Hepatocyte (in vitro differentiated cells): ENCODE results near the gene COTL1.

Experiments used
- EZH2 ChIP-seq: fragments of 200-600 bp; sonication (generic); IDR thresholded peaks from 2 replicates; pipeline ENCODE4 v1.6.1; 2016; ENCODE audit warnings: antibody characterized with exemption, mild to moderate bottlenecking, borderline replicate concordance
- EZH2phosphoT487 ChIP-seq: fragments of 200-600 bp; sonication (generic); IDR thresholded peaks from one replicate; pipeline ENCODE4 v1.6.1; 2018; ENCODE audit warnings: antibody characterized with exemption, mild to moderate bottlenecking, low read depth, moderate library complexity; ENCODE audit not compliant: unreplicated experiment, severe bottlenecking
- TF ChIP-seq, protein P1 (sequence below): fragments of 200-600 bp; sonication (generic); IDR thresholded peaks from 2 replicates; pipeline ENCODE4 v1.5.1; 2016; ENCODE audit warnings: antibody characterized with exemption, mild to moderate bottlenecking; ENCODE audit not compliant: poor library complexity

DNA sequence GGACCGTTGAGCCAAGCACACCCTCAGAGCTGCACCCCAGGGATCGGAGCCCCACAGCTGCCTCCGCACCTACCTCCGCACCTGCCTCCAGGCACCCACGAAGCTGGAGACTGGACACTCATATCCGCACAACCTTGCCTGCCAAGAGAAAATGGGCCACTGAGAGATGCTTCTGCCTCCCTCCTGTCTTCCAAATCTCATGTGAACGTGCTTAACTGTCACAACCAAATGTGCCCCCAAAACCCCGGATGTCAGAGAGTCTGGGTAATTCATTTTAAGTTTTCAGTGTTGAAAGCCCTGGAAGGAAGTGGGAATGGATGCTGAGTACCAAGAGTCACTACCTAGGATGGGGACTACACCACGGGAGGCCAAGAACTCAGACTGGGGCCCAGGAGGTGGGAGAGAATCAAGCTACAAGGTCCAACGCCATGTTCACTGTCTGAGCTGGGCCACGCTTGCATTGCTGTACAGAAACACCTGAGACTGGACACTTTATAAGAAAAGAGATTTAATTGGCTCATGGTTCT, 63.9 kb downstream of the COTL1 start:
- TF ChIP-seq EZH2 (no peak), EZH2phosphoT487 (no peak)
- TF ChIP-seq, protein P1, sequence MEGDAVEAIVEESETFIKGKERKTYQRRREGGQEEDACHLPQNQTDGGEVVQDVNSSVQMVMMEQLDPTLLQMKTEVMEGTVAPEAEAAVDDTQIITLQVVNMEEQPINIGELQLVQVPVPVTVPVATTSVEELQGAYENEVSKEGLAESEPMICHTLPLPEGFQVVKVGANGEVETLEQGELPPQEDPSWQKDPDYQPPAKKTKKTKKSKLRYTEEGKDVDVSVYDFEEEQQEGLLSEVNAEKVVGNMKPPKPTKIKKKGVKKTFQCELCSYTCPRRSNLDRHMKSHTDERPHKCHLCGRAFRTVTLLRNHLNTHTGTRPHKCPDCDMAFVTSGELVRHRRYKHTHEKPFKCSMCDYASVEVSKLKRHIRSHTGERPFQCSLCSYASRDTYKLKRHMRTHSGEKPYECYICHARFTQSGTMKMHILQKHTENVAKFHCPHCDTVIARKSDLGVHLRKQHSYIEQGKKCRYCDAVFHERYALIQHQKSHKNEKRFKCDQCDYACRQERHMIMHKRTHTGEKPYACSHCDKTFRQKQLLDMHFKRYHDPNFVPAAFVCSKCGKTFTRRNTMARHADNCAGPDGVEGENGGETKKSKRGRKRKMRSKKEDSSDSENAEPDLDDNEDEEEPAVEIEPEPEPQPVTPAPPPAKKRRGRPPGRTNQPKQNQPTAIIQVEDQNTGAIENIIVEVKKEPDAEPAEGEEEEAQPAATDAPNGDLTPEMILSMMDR: no peak
